Measurements from ENCODE around the gene GARIN6. TPM values are rescaled to one million over a fixed set of nuclear protein-coding genes. Genes with fewer than 3 reads are reported as not detected.

Gene GARIN6
- total RNA-seq, 1 donor from 2014 or later: not detected

DNA sequence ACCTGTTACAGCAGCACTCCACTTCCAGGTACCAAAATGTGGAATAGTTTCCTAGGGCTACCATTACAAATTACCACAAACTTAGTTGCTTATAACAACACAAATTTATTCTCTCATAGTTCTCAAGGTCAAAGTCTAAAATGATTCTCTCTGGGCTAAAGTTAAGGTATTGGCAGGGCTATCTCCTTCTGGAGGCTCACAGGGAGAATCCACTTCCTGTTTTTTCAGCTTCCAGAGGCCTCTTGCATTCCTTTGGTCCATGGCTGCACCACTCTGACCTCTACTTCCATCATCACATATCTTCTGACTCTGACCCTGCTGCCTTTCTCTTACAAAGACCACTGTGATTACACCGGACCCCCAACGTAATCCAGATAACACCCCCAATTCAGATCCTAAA, 2.9 kb upstream of the GARIN6 start:
- no peak overlapping the region for H3K27ac Mint-ChIP-seq
- H3K27me3 Mint-ChIP-seq: no peaks in the 10 kb centered on the region
- no peak overlapping the region for H3K4me3 Mint-ChIP-seq (ENCODE audit: low read depth)
- H3K36me3 Mint-ChIP-seq (ENCODE audit: insufficient read depth): no peaks in the 10 kb centered on the region
- TF ChIP-seq, protein P1, sequence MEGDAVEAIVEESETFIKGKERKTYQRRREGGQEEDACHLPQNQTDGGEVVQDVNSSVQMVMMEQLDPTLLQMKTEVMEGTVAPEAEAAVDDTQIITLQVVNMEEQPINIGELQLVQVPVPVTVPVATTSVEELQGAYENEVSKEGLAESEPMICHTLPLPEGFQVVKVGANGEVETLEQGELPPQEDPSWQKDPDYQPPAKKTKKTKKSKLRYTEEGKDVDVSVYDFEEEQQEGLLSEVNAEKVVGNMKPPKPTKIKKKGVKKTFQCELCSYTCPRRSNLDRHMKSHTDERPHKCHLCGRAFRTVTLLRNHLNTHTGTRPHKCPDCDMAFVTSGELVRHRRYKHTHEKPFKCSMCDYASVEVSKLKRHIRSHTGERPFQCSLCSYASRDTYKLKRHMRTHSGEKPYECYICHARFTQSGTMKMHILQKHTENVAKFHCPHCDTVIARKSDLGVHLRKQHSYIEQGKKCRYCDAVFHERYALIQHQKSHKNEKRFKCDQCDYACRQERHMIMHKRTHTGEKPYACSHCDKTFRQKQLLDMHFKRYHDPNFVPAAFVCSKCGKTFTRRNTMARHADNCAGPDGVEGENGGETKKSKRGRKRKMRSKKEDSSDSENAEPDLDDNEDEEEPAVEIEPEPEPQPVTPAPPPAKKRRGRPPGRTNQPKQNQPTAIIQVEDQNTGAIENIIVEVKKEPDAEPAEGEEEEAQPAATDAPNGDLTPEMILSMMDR (IDR thresholded peaks at IDR 0.05; ENCODE audit: unreplicated experiment): no peak
- peaks cover 12% of the 10 kb centered on the region for H3K9me3 Mint-ChIP-seq (ENCODE audit: low read depth)
- no peaks in the 10 kb centered on the region for H3K4me1 Mint-ChIP-seq (ENCODE audit: low read depth)
- no peak for DNase-seq (ENCODE audit: low spot score, unreplicated experiment)

DNA sequence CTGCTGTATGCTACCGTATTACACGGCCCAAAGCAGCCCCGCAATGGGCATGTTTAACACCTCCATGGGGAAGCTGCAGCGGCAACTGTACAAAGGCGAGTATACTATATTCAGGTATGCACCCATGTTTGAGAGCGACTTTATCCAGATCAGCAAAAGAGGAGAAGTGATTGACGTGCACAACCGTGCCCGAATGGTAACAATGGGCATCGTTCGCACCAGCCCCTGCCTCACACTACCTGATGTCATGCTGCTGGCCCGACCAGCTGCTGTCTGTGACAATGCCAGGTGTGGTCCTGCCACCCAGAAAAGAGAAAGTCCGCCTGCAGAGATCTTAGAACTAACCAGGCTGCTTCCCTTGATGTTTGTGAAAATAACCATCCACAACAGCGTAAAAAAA, 630 bp downstream of the GARIN6 start:
- TF ChIP-seq, protein P1 (IDR thresholded peaks at IDR 0.05; ENCODE audit: unreplicated experiment): no peak
- H3K9me3 Mint-ChIP-seq (ENCODE audit: low read depth): peaks cover 7% of the 10 kb centered on the region
- H3K27me3 Mint-ChIP-seq: no peaks in the 10 kb centered on the region
- H3K4me3 Mint-ChIP-seq (ENCODE audit: low read depth): no peak overlapping the region
- no peak overlapping the region for H3K27ac Mint-ChIP-seq
- no peak for DNase-seq (ENCODE audit: low spot score, unreplicated experiment)
- no peaks in the 10 kb centered on the region for H3K36me3 Mint-ChIP-seq (ENCODE audit: insufficient read depth)
- no peaks in the 10 kb centered on the region for H3K4me1 Mint-ChIP-seq (ENCODE audit: low read depth)

DNA sequence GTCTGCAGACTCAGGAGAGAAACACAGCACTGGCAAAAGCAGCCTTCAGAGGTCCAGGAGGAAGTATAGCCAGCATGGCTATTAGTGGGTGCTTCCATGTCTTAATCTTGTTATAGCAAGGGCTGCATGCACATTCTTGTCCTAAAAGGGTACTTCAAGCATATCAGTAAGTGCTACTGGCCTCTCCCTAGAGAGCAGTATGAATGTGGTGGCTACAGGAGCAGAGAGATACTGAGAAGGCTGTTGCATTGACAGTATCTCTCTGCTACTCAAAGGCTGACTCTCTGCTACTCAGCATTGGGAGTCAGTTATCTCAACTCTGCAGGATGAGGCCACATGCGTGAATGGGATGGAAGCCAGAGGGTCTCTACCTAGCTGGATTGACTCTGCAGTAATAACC, 2.0 kb downstream of the GARIN6 start:
- TF ChIP-seq, protein P1 (IDR thresholded peaks at IDR 0.05; ENCODE audit: unreplicated experiment): no peak
- Mint-ChIP-seq H3K27me3 (no peaks in the 10 kb centered on the region), H3K36me3 (ENCODE audit: insufficient read depth) (no peaks in the 10 kb centered on the region), H3K4me3 (ENCODE audit: low read depth) (no peak overlapping the region), H3K9me3 (ENCODE audit: low read depth) (no peaks in the 10 kb centered on the region), H3K4me1 (ENCODE audit: low read depth) (no peaks in the 10 kb centered on the region), H3K27ac (no peak overlapping the region)
- DNase-seq (ENCODE audit: low spot score, unreplicated experiment): no peak

DNA sequence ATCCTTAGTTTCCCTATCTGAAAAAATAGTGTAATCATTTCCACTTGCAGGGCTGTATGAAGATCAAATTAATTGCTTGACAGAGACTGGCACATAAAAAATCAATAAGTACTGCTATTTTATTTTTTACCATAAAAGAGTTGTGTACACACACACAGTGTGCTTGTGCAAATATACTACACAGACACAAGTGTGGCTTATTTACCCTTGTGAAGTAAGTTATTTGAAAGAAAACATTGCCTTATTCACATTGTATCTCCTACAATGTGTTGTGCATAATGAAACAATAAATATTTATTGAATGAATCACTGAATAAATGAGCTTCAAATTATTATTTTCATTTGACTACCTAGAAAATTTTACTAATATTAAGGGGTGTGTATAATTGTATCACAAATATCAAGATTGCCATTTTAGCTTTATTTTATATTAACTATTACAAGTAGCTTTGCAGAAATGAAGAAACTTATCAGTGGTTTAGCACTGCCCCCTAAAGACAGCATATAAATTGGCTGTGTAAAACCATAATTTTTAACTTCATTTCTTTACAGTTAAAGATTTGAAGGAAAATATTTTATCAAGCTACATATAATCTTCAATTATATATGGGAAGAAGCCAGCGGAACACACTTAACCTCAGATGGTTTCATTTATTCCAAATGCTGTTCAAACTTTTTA, 11.3 kb downstream of the GARIN6 start:
- H3K36me3 Mint-ChIP-seq (ENCODE audit: insufficient read depth): no peaks in the 10 kb centered on the region
- H3K27ac Mint-ChIP-seq: peak overlapping the region; percentile 24
- H3K27me3 Mint-ChIP-seq: no peaks in the 10 kb centered on the region
- DNase-seq (ENCODE audit: low spot score, unreplicated experiment): no peak
- no peaks in the 10 kb centered on the region for H3K9me3 Mint-ChIP-seq (ENCODE audit: low read depth)
- TF ChIP-seq, protein P1 (IDR thresholded peaks at IDR 0.05; ENCODE audit: unreplicated experiment): peak; percentile 57
- H3K4me1 Mint-ChIP-seq (ENCODE audit: low read depth): peaks cover 8% of the 10 kb centered on the region
- H3K4me3 Mint-ChIP-seq (ENCODE audit: low read depth): no peak overlapping the region

DNA sequence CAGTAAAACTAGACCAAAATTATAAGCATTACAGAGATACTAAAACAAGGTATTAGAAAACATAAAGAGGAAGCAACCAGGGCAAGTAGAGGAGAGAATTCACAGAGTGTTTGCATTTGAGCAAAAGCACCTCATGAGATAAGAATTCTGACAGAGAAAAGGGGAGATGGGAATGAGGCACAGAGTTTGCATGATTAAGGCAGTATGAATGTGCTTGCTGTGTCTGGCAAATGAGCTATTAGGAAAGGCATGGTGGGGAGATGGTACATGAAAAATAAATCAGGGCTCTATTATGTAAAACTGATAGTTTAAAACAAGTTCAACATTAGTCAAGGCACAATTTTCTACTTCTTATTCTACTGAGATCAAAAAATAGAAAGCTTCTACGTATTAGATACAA, 23.1 kb downstream of the GARIN6 start:
- DNase-seq (ENCODE audit: low spot score, unreplicated experiment): no peak
- Mint-ChIP-seq H3K27me3 (no peaks in the 10 kb centered on the region), H3K9me3 (ENCODE audit: low read depth) (peaks cover 7% of the 10 kb centered on the region), H3K4me1 (ENCODE audit: low read depth) (peaks cover 4% of the 10 kb centered on the region), H3K36me3 (ENCODE audit: insufficient read depth) (no peaks in the 10 kb centered on the region), H3K4me3 (ENCODE audit: low read depth) (no peak overlapping the region), H3K27ac (no peak overlapping the region)
- TF ChIP-seq, protein P1 (IDR thresholded peaks at IDR 0.05; ENCODE audit: unreplicated experiment): no peak
